Neural cell (in vitro differentiated cells): ENCODE measurements around the gene DNMT3A. TPM values are rescaled to one million over a fixed set of nuclear protein-coding genes. Genes with fewer than 3 reads are reported as not detected.

Source experiments
- H2AFZ ChIP-seq: fragments of 200-600, 300-800 bp; sonication (generic), shearing (Covaris generic); 2 replicates; pipeline ENCODE4 v1.6.0; 2014; ENCODE audit warnings: low read depth, mild to moderate bottlenecking, antibody characterized with exemption, low read length, moderate library complexity
- H3F3A ChIP-seq: fragments of 200-600 bp; shearing (Covaris generic); 2 replicates; pipeline ENCODE4 v1.6.1; 2016; ENCODE audit warnings: mild to moderate bottlenecking, moderate library complexity, mixed read lengths, antibody characterized with exemption, low read length; ENCODE audit not compliant: insufficient read depth, poor library complexity, severe bottlenecking
- H3K27ac ChIP-seq: fragments of 200-600, 300-800 bp; sonication (generic), shearing (Covaris generic); 2 replicates; pipeline ENCODE4 v1.5.1; 2014; ENCODE audit warnings: mild to moderate bottlenecking, low read length, moderate library complexity
- H3K27me3 ChIP-seq: fragments of 300-800, 200-600 bp; sonication (generic), shearing (Covaris generic); 2 replicates; pipeline ENCODE4 v1.6.0; 2014; ENCODE audit warnings: mild to moderate bottlenecking, low read depth, low read length, moderate library complexity; ENCODE audit not compliant: insufficient read depth
- H3K36me3 ChIP-seq: fragments of 300-800, 200-600 bp; sonication (generic), shearing (Covaris generic); 2 replicates; pipeline ENCODE4 v1.5.1; 2014; ENCODE audit warnings: mild to moderate bottlenecking, antibody characterized with exemption, low read length, moderate library complexity; ENCODE audit not compliant: insufficient read depth
- H3K4me2 ChIP-seq: fragments of 300-800, 200-600 bp; sonication (generic), shearing (Covaris generic); 2 replicates; pipeline ENCODE4 v1.6.0; 2014; ENCODE audit warnings: mild to moderate bottlenecking, low read length
- H3K4me3 ChIP-seq: fragments of 300-800, 200-600 bp; sonication (generic), shearing (Covaris generic); 2 replicates; pipeline ENCODE4 v1.5.1; 2014; ENCODE audit warnings: mild to moderate bottlenecking, low read length, moderate library complexity
- H3K79me2 ChIP-seq: fragments of 200-600 bp; shearing (Covaris generic); replicated peaks from 2 replicates; pipeline ENCODE4 v1.6.0; 2014; ENCODE audit warnings: mild to moderate bottlenecking, low read length, moderate library complexity; ENCODE audit not compliant: insufficient read depth
- H3K9ac ChIP-seq: fragments of 300-800, 200-600 bp; sonication (generic), shearing (Covaris generic); 2 replicates; pipeline ENCODE4 v1.6.1; 2016; ENCODE audit warnings: mild to moderate bottlenecking, low read length, mixed read lengths
- H3K9me2 ChIP-seq: fragments of 200-600 bp; shearing (Covaris generic); 2 replicates; pipeline ENCODE4 v1.6.1; 2016; ENCODE audit warnings: mild to moderate bottlenecking, low read length, mixed read lengths; ENCODE audit not compliant: insufficient read depth
- H3K9me3 ChIP-seq: fragments of 200-600, 300-800 bp; sonication (generic), shearing (Covaris generic); 2 replicates; pipeline ENCODE4 v1.6.1; 2016; ENCODE audit warnings: mild to moderate bottlenecking, mixed run types, low read length, moderate library complexity, mixed read lengths
- H4K20me1 ChIP-seq: fragments of 200-600 bp; shearing (Covaris generic); 2 replicates; pipeline ENCODE4 v1.6.1; 2016; ENCODE audit warnings: mild to moderate bottlenecking, mixed run types; ENCODE audit not compliant: insufficient read depth
- CTCF ChIP-seq: fragments of 450-650 bp; IDR thresholded peaks from 2 replicates; pipeline ENCODE4 v1.5.1; 2014; ENCODE audit warnings: antibody characterized with exemption, mild to moderate bottlenecking, moderate library complexity; ENCODE audit not compliant: poor library complexity, severe bottlenecking
- EP300 ChIP-seq: fragments of 450-650 bp; conservative IDR thresholded peaks from 2 replicates; pipeline ENCODE4 v1.6.1; 2014; ENCODE audit warnings: antibody characterized with exemption, mild to moderate bottlenecking, moderate library complexity; ENCODE audit not compliant: poor library complexity, severe bottlenecking
- EZH2 ChIP-seq: fragments of 200-600, 300-800 bp; shearing (Covaris generic), sonication (generic); IDR thresholded peaks from 2 replicates; pipeline ENCODE4 v1.6.1; 2014; ENCODE audit warnings: antibody characterized with exemption, low read length, borderline replicate concordance, mild to moderate bottlenecking; ENCODE audit not compliant: insufficient read depth, poor library complexity, severe bottlenecking
- MXI1 ChIP-seq: fragments of 450-650 bp; conservative IDR thresholded peaks from 2 replicates; pipeline ENCODE4 v1.6.1; 2014; ENCODE audit warnings: antibody characterized with exemption, mild to moderate bottlenecking; ENCODE audit not compliant: poor library complexity, severe bottlenecking
- POLR2AphosphoS5 ChIP-seq: IDR thresholded peaks from 2 replicates; pipeline ENCODE4 v1.6.1; 2012
- RAD21 ChIP-seq: fragments of 450-650 bp; conservative IDR thresholded peaks from 2 replicates; pipeline ENCODE4 v1.6.1; 2014; ENCODE audit warnings: antibody characterized with exemption, mild to moderate bottlenecking, moderate library complexity
- SMC3 ChIP-seq: fragments of 450-650 bp; conservative IDR thresholded peaks from 2 replicates; pipeline ENCODE4 v1.6.1; 2014; ENCODE audit warnings: antibody characterized with exemption, mild to moderate bottlenecking, moderate library complexity; ENCODE audit not compliant: poor library complexity
- TAF1 ChIP-seq: IDR thresholded peaks from 2 replicates; pipeline ENCODE4 v1.6.1; 2012; ENCODE audit warnings: low read depth
- polyA plus RNA-seq: library from polyadenylated mRNA; depleted of rRNA; stranded (reverse); fragments of >200 nt; gene quantifications from 2 replicates; pipeline ENCODE4 v1.2.3, GENCODE V29; 2014
- TF ChIP-seq, protein P1 (sequence below): IDR thresholded peaks from 2 replicates; pipeline ENCODE4 v1.6.1; 2012; ENCODE audit warnings: borderline replicate concordance

The DNMT3A gene
- polyA plus RNA-seq, 1 donor from 2014 or later = 33.0 TPM

DNA sequence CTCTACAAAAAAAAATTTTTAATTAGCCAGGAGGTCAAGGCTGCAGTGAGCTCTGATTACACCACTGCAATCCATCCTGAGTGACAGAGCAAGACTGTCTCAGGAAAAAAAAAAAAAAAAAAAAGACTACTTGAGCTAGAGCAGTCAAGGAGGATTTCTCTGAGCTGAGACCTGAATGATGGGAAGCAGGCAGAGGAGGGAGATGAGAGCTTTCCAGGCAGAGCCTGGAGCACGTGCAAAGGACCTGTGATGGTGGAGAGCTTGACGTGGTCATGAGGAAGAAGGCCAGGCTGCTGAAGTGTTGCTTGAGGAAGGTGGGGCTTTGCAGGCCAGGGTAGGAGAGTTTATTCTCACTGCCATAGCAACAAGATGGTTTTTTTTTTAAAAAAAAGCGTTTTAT lies 121.4 kb downstream of the DNMT3A start:
- TF ChIP-seq CTCF (no peak), TAF1 (no peak), MXI1 (no peak), POLR2AphosphoS5 (no peak), SMC3 (no peak), EP300 (no peak), EZH2 (no peak), RAD21 (no peak)
- TF ChIP-seq, protein P1, sequence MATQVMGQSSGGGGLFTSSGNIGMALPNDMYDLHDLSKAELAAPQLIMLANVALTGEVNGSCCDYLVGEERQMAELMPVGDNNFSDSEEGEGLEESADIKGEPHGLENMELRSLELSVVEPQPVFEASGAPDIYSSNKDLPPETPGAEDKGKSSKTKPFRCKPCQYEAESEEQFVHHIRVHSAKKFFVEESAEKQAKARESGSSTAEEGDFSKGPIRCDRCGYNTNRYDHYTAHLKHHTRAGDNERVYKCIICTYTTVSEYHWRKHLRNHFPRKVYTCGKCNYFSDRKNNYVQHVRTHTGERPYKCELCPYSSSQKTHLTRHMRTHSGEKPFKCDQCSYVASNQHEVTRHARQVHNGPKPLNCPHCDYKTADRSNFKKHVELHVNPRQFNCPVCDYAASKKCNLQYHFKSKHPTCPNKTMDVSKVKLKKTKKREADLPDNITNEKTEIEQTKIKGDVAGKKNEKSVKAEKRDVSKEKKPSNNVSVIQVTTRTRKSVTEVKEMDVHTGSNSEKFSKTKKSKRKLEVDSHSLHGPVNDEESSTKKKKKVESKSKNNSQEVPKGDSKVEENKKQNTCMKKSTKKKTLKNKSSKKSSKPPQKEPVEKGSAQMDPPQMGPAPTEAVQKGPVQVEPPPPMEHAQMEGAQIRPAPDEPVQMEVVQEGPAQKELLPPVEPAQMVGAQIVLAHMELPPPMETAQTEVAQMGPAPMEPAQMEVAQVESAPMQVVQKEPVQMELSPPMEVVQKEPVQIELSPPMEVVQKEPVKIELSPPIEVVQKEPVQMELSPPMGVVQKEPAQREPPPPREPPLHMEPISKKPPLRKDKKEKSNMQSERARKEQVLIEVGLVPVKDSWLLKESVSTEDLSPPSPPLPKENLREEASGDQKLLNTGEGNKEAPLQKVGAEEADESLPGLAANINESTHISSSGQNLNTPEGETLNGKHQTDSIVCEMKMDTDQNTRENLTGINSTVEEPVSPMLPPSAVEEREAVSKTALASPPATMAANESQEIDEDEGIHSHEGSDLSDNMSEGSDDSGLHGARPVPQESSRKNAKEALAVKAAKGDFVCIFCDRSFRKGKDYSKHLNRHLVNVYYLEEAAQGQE = no peak
- no peaks in the 10 kb centered on the region for H3K27me3 ChIP-seq
- no peak overlapping the region for H3K27ac ChIP-seq

DNA sequence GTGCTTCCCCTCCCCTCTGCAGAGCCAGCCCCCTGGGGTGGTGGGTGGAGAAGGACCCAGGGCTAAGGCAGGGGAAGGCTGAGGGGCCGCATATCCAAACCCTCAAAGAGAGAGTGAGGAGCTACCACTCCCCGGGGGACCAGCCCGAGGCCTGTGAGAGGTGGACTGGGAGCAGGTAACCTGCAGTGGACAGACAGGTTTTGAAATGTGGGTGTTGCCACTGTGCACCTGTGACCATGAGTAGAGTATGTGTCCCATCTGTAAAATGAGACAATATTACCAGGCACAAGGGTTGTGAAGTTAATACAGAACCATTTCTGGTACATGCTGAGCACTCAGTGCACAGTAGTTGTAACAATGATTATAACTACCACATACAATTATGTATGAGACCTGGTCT lies 122.1 kb downstream of the DNMT3A start:
- H2AFZ ChIP-seq = no peak overlapping the region
- H3K79me2 ChIP-seq = no peaks in the 10 kb centered on the region
- H4K20me1 ChIP-seq = no peaks in the 10 kb centered on the region
- TF ChIP-seq SMC3 = no peak
- TF ChIP-seq EP300 = no peak
- no peak for TF ChIP-seq RAD21
- TF ChIP-seq, protein P1 = no peak
- no peak for TF ChIP-seq POLR2AphosphoS5
- no peaks in the 10 kb centered on the region for H3K27me3 ChIP-seq
- no peak overlapping the region for H3K9ac ChIP-seq
- H3K9me2 ChIP-seq = no peaks in the 10 kb centered on the region
- H3K4me2 ChIP-seq = no peak overlapping the region
- no peak overlapping the region for H3K4me3 ChIP-seq
- no peak overlapping the region for H3K27ac ChIP-seq
- no peaks in the 10 kb centered on the region for H3F3A ChIP-seq
- no peaks in the 10 kb centered on the region for H3K9me3 ChIP-seq
- H3K36me3 ChIP-seq = no peaks in the 10 kb centered on the region

More for the DNA sequence above, 121.4 kb downstream of the DNMT3A start:
- Histone ChIP-seq H3K9me2 (no peaks in the 10 kb centered on the region), H3F3A (no peaks in the 10 kb centered on the region), H3K4me3 (no peak overlapping the region), H4K20me1 (no peaks in the 10 kb centered on the region), H3K79me2 (no peaks in the 10 kb centered on the region), H3K9ac (no peak overlapping the region), H3K4me2 (no peak overlapping the region), H2AFZ (no peak overlapping the region), H3K9me3 (no peaks in the 10 kb centered on the region), H3K36me3 (no peaks in the 10 kb centered on the region)
